ENCODE measurements around the gene OPRM1. TPM values are rescaled to one million over a fixed set of nuclear protein-coding genes. Genes with fewer than 3 reads are reported as not detected.

OPRM1 gene
- not detected for polyA plus RNA-seq (2013, experiment 1 of 2)
- not detected for polyA plus RNA-seq (2013, experiment 2 of 2)

GRCh38 chr6:154039231-154039842, at the start of gene OPRM1:
Gene OPRM1, plus strand, starts transcription at chr6:154039240. Its CDS starts 305 bp downstream, at chr6:154039545.
- Histone ChIP-seq H3K27me3 (ENCODE audit: insufficient read depth, low read length) (peaks cover 31% of the 10 kb centered on the region), H3K27ac (ENCODE audit: low read depth, low read length) (no peak within 1 kb of the TSS), H3K9ac (ENCODE audit: low read depth, low read length) (no peak within 1 kb of the TSS), H3K4me1 (ENCODE audit: insufficient read depth, low read length) (0 out of 2 replicates have a peak, but pooled peaks cover 7% of the 10 kb centered on the region), H3K4me3 (ENCODE audit: low read length) (peak within 1 kb of the TSS; percentile 58), H3K36me3 (ENCODE audit: insufficient read depth, low read length) (no peaks in the 10 kb centered on the region), H3K9me3 (ENCODE audit: insufficient read depth, low read depth, low read length) (no peaks in the 10 kb centered on the region)
- 6% methylated on average over 38 of the region's 38 CpGs for WGBS

GRCh38 chr6:153989989-153990388, 49.1 kb upstream of the OPRM1 start:
- Histone ChIP-seq H3K9ac (ENCODE audit: low read depth, low read length) (no peak overlapping the region), H3K9me3 (ENCODE audit: insufficient read depth, low read depth, low read length) (no peaks in the 10 kb centered on the region), H3K4me3 (ENCODE audit: low read length) (no peak overlapping the region), H3K27me3 (ENCODE audit: insufficient read depth, low read length) (no peaks in the 10 kb centered on the region), H3K27ac (ENCODE audit: low read depth, low read length) (no peak overlapping the region), H3K36me3 (ENCODE audit: insufficient read depth, low read length) (no peaks in the 10 kb centered on the region), H3K4me1 (ENCODE audit: insufficient read depth, low read length) (peaks cover 10% of the 10 kb centered on the region; the same call in 1 of the 2 replicates)
- WGBS = 90% methylated on average over 1 of the region's 1 CpG

GRCh38 chr6:153994004-153994403, 45.0 kb upstream of the OPRM1 start:
- Histone ChIP-seq H3K9ac (ENCODE audit: low read depth, low read length) (no peak overlapping the region), H3K4me3 (ENCODE audit: low read length) (no peak overlapping the region), H3K4me1 (ENCODE audit: insufficient read depth, low read length) (peaks cover 10% of the 10 kb centered on the region; the same call in 1 of the 2 replicates), H3K36me3 (ENCODE audit: insufficient read depth, low read length) (no peaks in the 10 kb centered on the region), H3K27me3 (ENCODE audit: insufficient read depth, low read length) (no peaks in the 10 kb centered on the region), H3K9me3 (ENCODE audit: insufficient read depth, low read depth, low read length) (no peaks in the 10 kb centered on the region), H3K27ac (ENCODE audit: low read depth, low read length) (no peak overlapping the region)
- WGBS = 87% methylated on average over 3 of the region's 3 CpGs

- Histone ChIP-seq H3K4me3 (ENCODE audit: low read length) (no peak overlapping the region), H3K4me1 (ENCODE audit: insufficient read depth, low read length) (peaks cover 10% of the 10 kb centered on the region; the same call in 1 of the 2 replicates), H3K9me3 (ENCODE audit: insufficient read depth, low read depth, low read length) (no peaks in the 10 kb centered on the region), H3K36me3 (ENCODE audit: insufficient read depth, low read length) (no peaks in the 10 kb centered on the region), H3K9ac (ENCODE audit: low read depth, low read length) (no peak overlapping the region), H3K27ac (ENCODE audit: low read depth, low read length) (no peak overlapping the region), H3K27me3 (ENCODE audit: insufficient read depth, low read length) (no peaks in the 10 kb centered on the region)
- WGBS = 86% methylated on average over 2 of the region's 2 CpGs
Measured at GRCh38 chr6:153994811-153995210, 44.2 kb upstream of the OPRM1 start.

DNA sequence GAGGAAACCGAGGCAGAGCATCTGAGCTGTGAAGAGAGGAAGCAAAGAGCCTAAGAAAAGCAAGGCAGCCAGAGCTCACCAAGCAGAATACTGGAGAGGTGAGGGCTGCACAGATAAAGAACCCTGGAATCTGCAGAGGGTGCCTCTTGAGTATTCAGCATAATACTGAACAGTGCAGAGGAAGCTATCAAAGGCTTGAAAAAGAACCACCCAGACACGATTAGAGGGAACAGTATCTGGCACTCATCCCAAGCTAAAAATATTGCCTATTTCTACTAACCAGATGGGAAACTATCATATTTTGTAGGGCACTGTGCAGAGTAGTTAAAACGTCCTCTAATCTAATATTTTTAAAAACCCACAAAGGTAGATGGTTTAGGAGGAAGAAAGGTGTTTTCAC, 41.8 kb upstream of the OPRM1 start:
- Histone ChIP-seq H3K27ac (ENCODE audit: low read depth, low read length) (no peak overlapping the region), H3K4me3 (ENCODE audit: low read length) (no peak overlapping the region), H3K9me3 (ENCODE audit: insufficient read depth, low read depth, low read length) (no peaks in the 10 kb centered on the region), H3K27me3 (ENCODE audit: insufficient read depth, low read length) (no peaks in the 10 kb centered on the region), H3K36me3 (ENCODE audit: insufficient read depth, low read length) (no peaks in the 10 kb centered on the region), H3K4me1 (ENCODE audit: insufficient read depth, low read length) (peaks cover 10% of the 10 kb centered on the region; the same call in 1 of the 2 replicates), H3K9ac (ENCODE audit: low read depth, low read length) (no peak overlapping the region)
- WGBS = 80% methylated on average over 2 of the region's 3 CpGs

DNA sequence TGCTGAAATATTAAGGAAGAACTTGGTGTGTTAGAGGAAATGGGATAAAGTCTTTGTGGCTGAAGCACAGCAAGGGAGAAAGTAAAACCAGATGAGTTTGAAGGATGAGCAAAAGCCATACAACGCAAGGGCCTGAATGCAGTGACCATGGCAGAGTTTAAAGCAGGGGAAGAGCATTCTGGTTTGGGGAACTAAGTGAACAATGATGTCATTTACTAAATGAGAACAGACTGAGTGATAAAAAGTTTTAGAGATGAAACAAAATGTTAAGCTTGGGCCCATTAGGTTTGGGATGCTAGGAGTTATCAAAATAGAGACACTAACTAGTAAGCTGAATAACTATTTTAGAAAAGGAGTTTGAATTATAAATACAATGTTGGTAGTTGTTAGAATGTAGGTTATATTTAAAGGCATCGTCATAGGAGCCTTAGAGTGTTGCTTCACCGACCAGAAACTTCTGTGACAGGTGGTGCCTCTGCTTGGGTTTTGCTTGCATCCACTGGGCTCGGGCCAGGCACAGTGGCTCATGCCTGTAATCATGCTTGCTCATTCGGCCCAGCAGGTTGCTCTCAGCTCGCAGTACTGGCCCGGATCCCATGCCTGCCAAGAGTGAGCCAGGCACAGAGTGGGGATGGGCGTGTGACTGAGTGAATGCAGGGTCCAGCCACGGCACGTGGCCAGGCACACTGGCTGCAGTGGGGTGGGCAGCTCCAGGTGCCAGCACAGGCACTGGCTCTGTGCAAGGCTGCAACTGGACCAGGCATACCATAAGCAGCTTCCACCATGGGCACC, 37.4 kb upstream of the OPRM1 start:
- H3K4me1 ChIP-seq (ENCODE audit: insufficient read depth, low read length) = no peaks in the 10 kb centered on the region
- H3K4me3 ChIP-seq (ENCODE audit: low read length) = no peak overlapping the region
- H3K9me3 ChIP-seq (ENCODE audit: insufficient read depth, low read depth, low read length) = peaks cover 4% of the 10 kb centered on the region; the same call in 1 of the 2 replicates
- H3K27ac ChIP-seq (ENCODE audit: low read depth, low read length) = no peak overlapping the region
- no peak overlapping the region for H3K9ac ChIP-seq (ENCODE audit: low read depth, low read length)
- WGBS = 94% methylated on average over 10 of the region's 10 CpGs
- H3K36me3 ChIP-seq (ENCODE audit: insufficient read depth, low read length) = no peaks in the 10 kb centered on the region
- H3K27me3 ChIP-seq (ENCODE audit: insufficient read depth, low read length) = no peaks in the 10 kb centered on the region

DNA sequence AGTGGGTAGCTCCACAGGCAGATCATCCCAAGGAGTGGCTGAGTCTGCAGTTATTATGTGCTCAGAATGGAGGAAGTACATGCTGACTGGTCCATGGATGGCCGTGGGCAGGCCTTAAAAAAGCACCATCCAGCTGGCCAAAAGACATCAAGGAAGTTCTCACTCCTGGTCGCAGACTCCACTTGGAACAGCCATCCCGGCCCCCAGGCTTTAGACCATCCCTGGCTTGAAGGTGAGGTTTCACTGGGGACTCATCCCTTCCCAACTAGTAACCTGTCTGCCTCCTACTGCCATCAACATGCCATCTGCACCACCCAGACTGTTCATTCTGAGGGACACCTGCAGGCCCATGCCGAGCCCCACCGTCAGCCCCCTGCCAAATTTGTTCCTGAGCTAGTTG, 36.1 kb upstream of the OPRM1 start:
- 86% methylated on average over 5 of the region's 5 CpGs for WGBS
- Histone ChIP-seq H3K36me3 (ENCODE audit: insufficient read depth, low read length) (no peaks in the 10 kb centered on the region), H3K4me3 (ENCODE audit: low read length) (no peak overlapping the region), H3K4me1 (ENCODE audit: insufficient read depth, low read length) (no peaks in the 10 kb centered on the region), H3K27ac (ENCODE audit: low read depth, low read length) (no peak overlapping the region), H3K9me3 (ENCODE audit: insufficient read depth, low read depth, low read length) (peaks cover 4% of the 10 kb centered on the region; the same call in 1 of the 2 replicates), H3K27me3 (ENCODE audit: insufficient read depth, low read length) (no peaks in the 10 kb centered on the region), H3K9ac (ENCODE audit: low read depth, low read length) (no peak overlapping the region)

DNA sequence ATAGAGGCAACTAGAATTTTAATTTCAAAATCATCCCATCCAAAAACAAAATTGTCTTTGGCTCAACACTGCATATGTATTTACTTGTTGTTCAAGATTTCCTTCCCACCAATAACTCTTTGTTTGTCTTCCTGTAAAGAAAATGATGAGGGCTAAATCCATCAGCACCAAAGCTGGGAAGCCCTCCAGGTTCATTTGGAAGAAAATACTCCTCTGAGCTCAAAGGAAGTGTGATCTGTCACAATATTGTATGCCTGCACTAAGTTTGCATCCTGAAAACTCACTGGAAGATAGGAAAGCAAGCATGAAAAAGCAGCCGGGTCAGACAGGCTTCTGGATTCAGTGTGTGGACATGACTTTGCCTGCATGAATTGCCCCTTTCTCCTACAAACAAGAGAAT, 28.7 kb upstream of the OPRM1 start:
- H3K36me3 ChIP-seq (ENCODE audit: insufficient read depth, low read length) = no peaks in the 10 kb centered on the region
- H3K4me3 ChIP-seq (ENCODE audit: low read length) = no peak overlapping the region
- no peak overlapping the region for H3K9ac ChIP-seq (ENCODE audit: low read depth, low read length)
- H3K27me3 ChIP-seq (ENCODE audit: insufficient read depth, low read length) = no peaks in the 10 kb centered on the region
- no peaks in the 10 kb centered on the region for H3K9me3 ChIP-seq (ENCODE audit: insufficient read depth, low read depth, low read length)
- H3K4me1 ChIP-seq (ENCODE audit: insufficient read depth, low read length) = no peaks in the 10 kb centered on the region
- 93% methylated on average over 1 of the region's 1 CpG for WGBS
- no peak overlapping the region for H3K27ac ChIP-seq (ENCODE audit: low read depth, low read length)

GRCh38 chr6:154012852-154013251, 26.2 kb upstream of the OPRM1 start:
- Histone ChIP-seq H3K4me3 (ENCODE audit: low read length) (no peak overlapping the region), H3K36me3 (ENCODE audit: insufficient read depth, low read length) (no peaks in the 10 kb centered on the region), H3K27me3 (ENCODE audit: insufficient read depth, low read length) (no peaks in the 10 kb centered on the region), H3K9me3 (ENCODE audit: insufficient read depth, low read depth, low read length) (no peaks in the 10 kb centered on the region), H3K4me1 (ENCODE audit: insufficient read depth, low read length) (no peaks in the 10 kb centered on the region), H3K27ac (ENCODE audit: low read depth, low read length) (no peak overlapping the region), H3K9ac (ENCODE audit: low read depth, low read length) (no peak overlapping the region)
- WGBS = no CpG with 5 or more reads among the region's 2 CpGs

DNA sequence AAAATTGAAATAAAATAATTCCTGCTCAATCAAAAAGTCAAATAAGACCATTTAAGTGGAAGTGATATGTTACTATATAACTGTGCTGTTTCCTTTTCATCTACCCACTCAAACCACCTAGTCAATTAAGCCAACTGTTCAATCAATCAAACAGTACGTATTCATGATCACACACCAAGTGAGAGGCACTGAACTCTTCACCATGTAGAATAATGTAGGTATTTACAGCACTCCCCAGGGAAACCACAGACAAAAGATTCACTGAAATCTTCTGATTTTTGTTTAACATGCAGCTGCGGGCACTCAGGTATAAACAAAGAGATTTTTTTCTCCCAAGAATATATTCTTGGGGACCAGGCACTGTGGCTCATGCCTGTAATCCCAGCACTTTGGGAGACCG, 21.3 kb upstream of the OPRM1 start:
- Histone ChIP-seq H3K9me3 (ENCODE audit: insufficient read depth, low read depth, low read length) (no peaks in the 10 kb centered on the region), H3K4me3 (ENCODE audit: low read length) (no peak overlapping the region), H3K9ac (ENCODE audit: low read depth, low read length) (no peak overlapping the region), H3K36me3 (ENCODE audit: insufficient read depth, low read length) (no peaks in the 10 kb centered on the region), H3K27me3 (ENCODE audit: insufficient read depth, low read length) (no peaks in the 10 kb centered on the region), H3K4me1 (ENCODE audit: insufficient read depth, low read length) (no peaks in the 10 kb centered on the region), H3K27ac (ENCODE audit: low read depth, low read length) (no peak overlapping the region)
- 94% methylated on average over 3 of the region's 3 CpGs for WGBS

- 94% methylated on average over 1 of the region's 2 CpGs for WGBS
Measured at GRCh38 chr6:154030646-154031045, 8.4 kb upstream of the OPRM1 start.

More at GRCh38 chr6:154030646-154031045, 8.4 kb upstream of the OPRM1 start:
- Histone ChIP-seq H3K9me3 (ENCODE audit: insufficient read depth, low read depth, low read length) (no peaks in the 10 kb centered on the region), H3K4me1 (ENCODE audit: insufficient read depth, low read length) (no peaks in the 10 kb centered on the region), H3K36me3 (ENCODE audit: insufficient read depth, low read length) (no peaks in the 10 kb centered on the region), H3K27ac (ENCODE audit: low read depth, low read length) (no peak overlapping the region), H3K9ac (ENCODE audit: low read depth, low read length) (no peak overlapping the region), H3K27me3 (ENCODE audit: insufficient read depth, low read length) (no peaks in the 10 kb centered on the region), H3K4me3 (ENCODE audit: low read length) (no peak overlapping the region)

Data from HUES64 (cell line).